ENCODE results near the gene ST3GAL6. TPM values are rescaled to one million over a fixed set of nuclear protein-coding genes. Genes with fewer than 3 reads are reported as not detected.

Gene ST3GAL6
- total and polyA plus RNA-seq, 2 experiments from 2014 or later = 9.6 to 16.1 TPM

DNA sequence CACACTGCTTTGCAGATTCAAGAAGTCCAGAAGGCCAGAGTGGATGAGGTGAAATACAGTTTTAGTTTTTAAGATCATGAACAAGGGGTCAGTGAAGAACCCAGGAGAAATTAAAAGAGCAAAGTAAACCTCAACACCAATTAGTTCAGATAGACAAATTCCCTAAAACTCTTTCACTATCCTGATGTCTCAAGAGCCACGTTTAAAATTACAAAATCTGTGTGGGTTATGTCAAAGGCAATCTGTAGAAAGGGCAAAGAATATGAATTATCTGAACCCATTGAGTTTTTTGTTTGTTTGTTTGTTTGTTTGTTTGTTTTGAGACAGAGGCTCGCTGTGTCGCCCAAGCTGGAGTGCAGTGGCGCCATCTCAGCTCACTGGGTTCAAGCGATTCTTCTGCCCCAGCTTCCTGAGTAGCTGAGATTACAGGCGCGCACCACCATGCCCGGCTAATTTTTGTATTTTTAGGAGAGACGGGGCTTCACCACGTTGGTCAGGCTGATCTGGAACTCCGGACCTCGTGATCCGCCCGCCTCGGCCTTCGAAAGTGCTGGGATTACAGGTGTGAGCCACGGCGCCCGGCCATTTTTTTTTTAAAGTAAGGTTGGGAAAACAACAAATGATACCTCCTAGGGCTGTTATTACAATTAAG is 32.1 kb upstream of the ST3GAL6 start:
- Histone ChIP-seq H3K4me1 (ENCODE audit: insufficient read depth) (peaks cover 8% of the 10 kb centered on the region), H3K79me2 (peaks cover 15% of the 10 kb centered on the region), H3K4me3 (no peak overlapping the region), H3K9me3 (ENCODE audit: low read depth) (no peaks in the 10 kb centered on the region), H3K9me2 (replicated peaks; ENCODE audit: insufficient read depth) (no peaks in the 10 kb centered on the region), H3K36me3 (replicated peaks; ENCODE audit: insufficient read depth, low read depth) (no peaks in the 10 kb centered on the region), H2AFZ (no peak overlapping the region), H3K27ac (no peak overlapping the region), H3K27me3 (no peaks in the 10 kb centered on the region), H4K20me1 (ENCODE audit: insufficient read depth, poor library complexity, severe bottlenecking) (no peaks in the 10 kb centered on the region), H3K4me2 (peak overlapping the region; percentile 92)
- 92% methylated on average over 19 of the region's 19 CpGs for WGBS (ENCODE audit: low lambda C conversion rate, missing lambda C conversion rate)
- no peak for TF ChIP-seq CTCF (IDR thresholded peaks at IDR 0.05; ENCODE audit: poor library complexity)
- no peak for TF ChIP-seq EZH2phosphoT487 (IDR thresholded peaks at IDR 0.05; ENCODE audit: low read depth, severe bottlenecking, unreplicated experiment)
- TF ChIP-seq EZH2 (IDR thresholded peaks at IDR 0.05; ENCODE audit: borderline replicate concordance) = no peak
- no peak for DNase-seq (ENCODE audit: low spot score)

- H3K9me3 ChIP-seq (ENCODE audit: low read depth) = no peaks in the 10 kb centered on the region
- 3% methylated on average over 12 of the region's 12 CpGs for WGBS (ENCODE audit: low lambda C conversion rate, missing lambda C conversion rate)
- H3K4me3 ChIP-seq = peak overlapping the region; percentile 82
- peaks cover 8% of the 10 kb centered on the region for H3K4me1 ChIP-seq (ENCODE audit: insufficient read depth)
- no peaks in the 10 kb centered on the region for H4K20me1 ChIP-seq (ENCODE audit: insufficient read depth, poor library complexity, severe bottlenecking)
- peak overlapping the region; percentile 92 for H3K4me2 ChIP-seq
- peak; percentile 26 for DNase-seq (ENCODE audit: low spot score)
- H3K79me2 ChIP-seq = peaks cover 15% of the 10 kb centered on the region
- no peaks in the 10 kb centered on the region for H3K9me2 ChIP-seq (replicated peaks; ENCODE audit: insufficient read depth)
- no peaks in the 10 kb centered on the region for H3K27me3 ChIP-seq
- peak overlapping the region; percentile 78 for H2AFZ ChIP-seq
- H3K36me3 ChIP-seq (replicated peaks; ENCODE audit: insufficient read depth, low read depth) = no peaks in the 10 kb centered on the region
- TF ChIP-seq EZH2 (IDR thresholded peaks at IDR 0.05; ENCODE audit: borderline replicate concordance) (no peak), EZH2phosphoT487 (IDR thresholded peaks at IDR 0.05; ENCODE audit: low read depth, severe bottlenecking, unreplicated experiment) (no peak), CTCF (IDR thresholded peaks at IDR 0.05; ENCODE audit: poor library complexity) (no peak)
- H3K27ac ChIP-seq = peak overlapping the region; percentile 71
These were observed 31.3 kb upstream of the ST3GAL6 start for GRCh38 chr3:98731720-98732285.

DNA sequence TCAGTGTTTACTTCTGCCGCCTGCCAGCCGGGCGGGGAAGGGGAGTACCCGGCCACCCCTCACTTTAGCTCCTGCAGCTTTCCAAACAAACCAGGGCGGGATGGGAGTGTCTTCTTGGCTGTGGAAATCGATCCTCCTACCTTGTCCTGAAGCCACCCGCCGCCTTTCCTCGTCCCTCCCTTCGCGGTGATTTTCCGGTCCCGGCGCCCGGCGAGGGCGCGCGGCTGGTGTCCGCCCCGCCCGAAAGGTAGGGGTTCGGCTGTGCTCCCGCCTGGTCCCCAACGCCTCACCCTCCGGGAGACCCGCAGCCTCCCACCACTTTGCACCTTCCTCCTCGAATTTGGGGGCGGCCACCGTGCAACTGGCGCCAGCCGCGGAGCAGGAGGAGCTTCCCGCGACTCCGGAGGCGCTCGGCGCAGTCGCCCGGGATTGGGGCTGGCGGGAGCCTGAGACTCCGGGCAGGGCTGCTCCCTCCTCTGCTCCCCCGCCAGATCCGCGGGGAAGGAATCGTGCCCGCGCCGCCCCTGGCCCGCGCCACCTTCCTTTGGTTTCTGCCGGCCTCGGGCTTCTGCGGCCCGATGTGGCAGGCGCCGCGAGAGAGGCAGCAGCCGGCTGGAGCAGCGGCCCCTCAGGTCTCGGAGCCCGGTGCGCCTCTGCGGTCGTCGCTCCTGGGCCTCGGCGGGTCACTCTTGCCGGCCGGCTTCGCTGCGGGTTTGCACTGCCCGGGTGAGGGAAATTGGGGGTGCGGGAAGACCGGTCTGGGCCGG is 30.7 kb upstream of the ST3GAL6 start:
- H3K79me2 ChIP-seq = peaks cover 15% of the 10 kb centered on the region
- WGBS (ENCODE audit: low lambda C conversion rate, missing lambda C conversion rate) = 2% methylated on average over 75 of the region's 77 CpGs
- TF ChIP-seq EZH2phosphoT487 (IDR thresholded peaks at IDR 0.05; ENCODE audit: low read depth, severe bottlenecking, unreplicated experiment) = no peak
- no peak for TF ChIP-seq CTCF (IDR thresholded peaks at IDR 0.05; ENCODE audit: poor library complexity)
- no peak for TF ChIP-seq EZH2 (IDR thresholded peaks at IDR 0.05; ENCODE audit: borderline replicate concordance)
- no peaks in the 10 kb centered on the region for H3K27me3 ChIP-seq
- H3K9me2 ChIP-seq (replicated peaks; ENCODE audit: insufficient read depth) = no peaks in the 10 kb centered on the region
- DNase-seq (ENCODE audit: low spot score) = peak; percentile 63
- no peaks in the 10 kb centered on the region for H4K20me1 ChIP-seq (ENCODE audit: insufficient read depth, poor library complexity, severe bottlenecking)
- H3K27ac ChIP-seq = peak overlapping the region; percentile 71
- H3K4me2 ChIP-seq = peak overlapping the region; percentile 92
- H3K36me3 ChIP-seq (replicated peaks; ENCODE audit: insufficient read depth, low read depth) = no peaks in the 10 kb centered on the region
- no peaks in the 10 kb centered on the region for H3K9me3 ChIP-seq (ENCODE audit: low read depth)
- H2AFZ ChIP-seq = peak overlapping the region; percentile 78
- H3K4me3 ChIP-seq = peak overlapping the region; percentile 82
- peaks cover 8% of the 10 kb centered on the region for H3K4me1 ChIP-seq (ENCODE audit: insufficient read depth)
